ENCODE measurements around the gene SMCO1. TPM values are rescaled to one million over a fixed set of nuclear protein-coding genes. Genes with fewer than 3 reads are reported as not detected.
"Not testable (repeated sequence)": the region's sequence is repeated elsewhere in the genome, so short reads cannot be mapped to it uniquely, and the experiment has no call there.

Gene SMCO1
- total RNA-seq, 2 donors from 2014 or later = not detected

- WGBS, 2 donors = 70 to 71% methylated on average over 3 of the region's 3 CpGs
- intact Hi-C loops (cut with DNase I) = no loop called here
- peaks cover 0 to 2% (median 0%) of the 10 kb centered on the region in 3 donors for H3K9me3 ChIP-seq
These were observed 40.1 kb upstream of the SMCO1 start for GRCh38 chr3:196555295-196555694.

GRCh38 chr3:196554205-196554604 lies 39.1 kb upstream of the SMCO1 start:
- Histone ChIP-seq H3K9me3 (peaks cover 0 to 13% (median 0%) of the 10 kb centered on the region in 3 donors), H3K27ac (no peak overlapping the region), H3K4me3 (no peak overlapping the region), H3K36me3 (replicated peaks in 1 of 2; ENCODE audit: insufficient read depth in 1 of 2, low read depth in 2 of 2) (no peaks in the 10 kb centered on the region), H3K4me1 (no peaks in the 10 kb centered on the region), H3K27me3 (no peaks in the 10 kb centered on the region)
- DNase-seq (peak in 1 of 4 donors; percentile 4), ATAC-seq (no peak)
- no peak for TF ChIP-seq POLR2A (IDR thresholded peaks at IDR 0.05)
- 47 to 91% methylated on average over 3 of the region's 3 CpGs for WGBS, 2 donors
- intact Hi-C loops (cut with DNase I) = no loop called here

More at GRCh38 chr3:196555295-196555694, 40.1 kb upstream of the SMCO1 start:
- DNase-seq (no peak), ATAC-seq (no peak)
- TF ChIP-seq CTCF (IDR thresholded peaks at IDR 0.05) = no peak
- no peak for TF ChIP-seq POLR2A (IDR thresholded peaks at IDR 0.05)
- H3K36me3 ChIP-seq (replicated peaks in 1 of 2; ENCODE audit: insufficient read depth in 1 of 2, low read depth in 2 of 2) = peaks cover 0 to 1% of the 10 kb centered on the region in 2 donors
- H3K27ac ChIP-seq = no peak overlapping the region
- no peaks in the 10 kb centered on the region for H3K27me3 ChIP-seq
- no peak overlapping the region for H3K4me3 ChIP-seq
- no peaks in the 10 kb centered on the region for H3K4me1 ChIP-seq

- Histone ChIP-seq H3K4me1 (no peaks in the 10 kb centered on the region), H3K36me3 (replicated peaks in 1 of 2; ENCODE audit: insufficient read depth in 1 of 2, low read depth in 2 of 2) (no peaks in the 10 kb centered on the region), H3K4me3 (no peak overlapping the region), H3K27ac (no peak overlapping the region), H3K27me3 (no peaks in the 10 kb centered on the region), H3K9me3 (peaks cover 0 to 18% (median 0%) of the 10 kb centered on the region in 3 donors)
- TF ChIP-seq CTCF (IDR thresholded peaks at IDR 0.05) (no peak), POLR2A (IDR thresholded peaks at IDR 0.05) (no peak)
- ATAC-seq (no peak), DNase-seq (no peak)
- intact Hi-C loops (cut with DNase I) = no loop called here
- WGBS, 2 donors = 91 to 94% methylated on average over 9 of the region's 9 CpGs
These were observed 38.4 kb upstream of the SMCO1 start for GRCh38 chr3:196553551-196553950.

- Histone ChIP-seq H3K9me3 (peaks cover 0 to 18% (median 0%) of the 10 kb centered on the region in 3 donors), H3K27me3 (no peaks in the 10 kb centered on the region), H3K27ac (no peak overlapping the region), H3K4me1 (no peaks in the 10 kb centered on the region), H3K36me3 (replicated peaks in 1 of 2; ENCODE audit: insufficient read depth in 1 of 2, low read depth in 2 of 2) (no peaks in the 10 kb centered on the region), H3K4me3 (no peak overlapping the region)
- ATAC-seq (no peak), DNase-seq (no peak)
- 89 to 92% methylated on average over 5 of the region's 5 CpGs for WGBS, 2 donors
- intact Hi-C loops (cut with DNase I) = no loop called here
- TF ChIP-seq POLR2A (IDR thresholded peaks at IDR 0.05) = no peak
- no peak for TF ChIP-seq CTCF (IDR thresholded peaks at IDR 0.05)
These were observed 37.1 kb upstream of the SMCO1 start for GRCh38 chr3:196552253-196552652.

GRCh38 chr3:196550172-196550571 lies 35.0 kb upstream of the SMCO1 start:
- not testable (repeated sequence) for ATAC-seq, DNase-seq
- 72 to 83% methylated on average over 3 of the region's 3 CpGs for WGBS, 2 donors

GRCh38 chr3:196549312-196549711 lies 34.2 kb upstream of the SMCO1 start:
- 87% methylated on average over 1 of the region's 1 CpG; no CpG with 5 or more reads in 1 of the 2 donors for WGBS, 2 donors
- intact Hi-C loops (cut with DNase I); DNase-seq: not testable (repeated sequence)

More at GRCh38 chr3:196550172-196550571, 35.0 kb upstream of the SMCO1 start:
- H3K27ac ChIP-seq; H3K36me3 ChIP-seq (replicated peaks in 1 of 2; ENCODE audit: insufficient read depth in 1 of 2, low read depth in 2 of 2); H3K4me3 ChIP-seq; intact Hi-C loops (cut with DNase I); H3K27me3 ChIP-seq; H3K4me1 ChIP-seq: not testable (repeated sequence)
- H3K9me3 ChIP-seq = peaks cover 0 to 18% (median 0%) of the 10 kb centered on the region in 3 donors

More at GRCh38 chr3:196549312-196549711, 34.2 kb upstream of the SMCO1 start:
- not testable (repeated sequence) for ATAC-seq; H3K27ac ChIP-seq; H3K4me1 ChIP-seq; H3K27me3 ChIP-seq; H3K36me3 ChIP-seq (replicated peaks in 1 of 2; ENCODE audit: insufficient read depth in 1 of 2, low read depth in 2 of 2); H3K4me3 ChIP-seq
- H3K9me3 ChIP-seq = peaks cover 0 to 18% (median 0%) of the 10 kb centered on the region in 3 donors
